HEK293T (cell line): ENCODE results near the gene FCAMR.

Experiments
- BHLHE40 ChIP-seq: fragments of 450-650 bp; IDR thresholded peaks from 2 replicates; pipeline ENCODE4 v1.6.1; 2016; ENCODE audit warnings: mild to moderate bottlenecking, moderate library complexity, borderline replicate concordance
- ELF4 ChIP-seq: fragments of 450-650 bp; IDR thresholded peaks from 2 replicates; pipeline ENCODE4 v1.6.1; 2017; ENCODE audit warnings: antibody characterized with exemption
- FOXA1 ChIP-seq: fragments of 450-650 bp; IDR thresholded peaks from 2 replicates; pipeline ENCODE4 v1.6.1; 2016; ENCODE audit warnings: mild to moderate bottlenecking
- FOXM1 ChIP-seq: fragments of 450-650 bp; IDR thresholded peaks from 2 replicates; pipeline ENCODE4 v1.6.1; 2017; ENCODE audit warnings: mild to moderate bottlenecking, borderline replicate concordance
- HDGF ChIP-seq: fragments of 450-650 bp; IDR thresholded peaks from 2 replicates; pipeline ENCODE4 v1.6.1; 2017; ENCODE audit warnings: antibody characterized with exemption, borderline replicate concordance
- L3MBTL2 ChIP-seq: fragments of 450-650 bp; conservative IDR thresholded peaks from 2 replicates; pipeline ENCODE4 v1.6.1; 2016; ENCODE audit warnings: mild to moderate bottlenecking
- LEF1 ChIP-seq: fragments of 450-650 bp; IDR thresholded peaks from 2 replicates; pipeline ENCODE4 v1.6.1; 2017; ENCODE audit warnings: mild to moderate bottlenecking, borderline replicate concordance
- NFRKB ChIP-seq: fragments of 450-650 bp; IDR thresholded peaks from 2 replicates; pipeline ENCODE4 v1.6.1; 2016; ENCODE audit warnings: mild to moderate bottlenecking, moderate library complexity
- PKNOX1 ChIP-seq: fragments of 450-650 bp; IDR thresholded peaks from 2 replicates; pipeline ENCODE4 v1.6.1; 2016
- SP1 ChIP-seq: fragments of 450-650 bp; IDR thresholded peaks from 2 replicates; pipeline ENCODE4 v1.6.1; 2017
- SUZ12 ChIP-seq: fragments of 450-650 bp; IDR thresholded peaks from 2 replicates; pipeline ENCODE4 v1.6.1; 2016; ENCODE audit warnings: mild to moderate bottlenecking
- TARDBP ChIP-seq: fragments of 450-650 bp; IDR thresholded peaks from 2 replicates; pipeline ENCODE4 v1.6.1; 2016

- no peak for TF ChIP-seq FOXM1
- TF ChIP-seq FOXA1 = no peak
- TF ChIP-seq NFRKB = no peak
- no peak for TF ChIP-seq TARDBP
- TF ChIP-seq HDGF = no peak
- no peak for TF ChIP-seq SP1
- TF ChIP-seq SUZ12 = no peak
- TF ChIP-seq PKNOX1 = no peak
- no peak for TF ChIP-seq BHLHE40
- TF ChIP-seq L3MBTL2 = no peak
- no peak for TF ChIP-seq LEF1
- no peak for TF ChIP-seq ELF4
These were observed 36.7 kb upstream of the FCAMR start for GRCh38 chr1:207006914-207007313.
